ENCODE data around the gene JDP2. TPM values are rescaled to one million over a fixed set of nuclear protein-coding genes. Genes with fewer than 3 reads are reported as not detected.

JDP2 gene
- total and polyA plus RNA-seq, 2 donors (not counting 1 experiment from before 2014, with no cell fraction given) = 7.9 to 17.9 TPM

DNA sequence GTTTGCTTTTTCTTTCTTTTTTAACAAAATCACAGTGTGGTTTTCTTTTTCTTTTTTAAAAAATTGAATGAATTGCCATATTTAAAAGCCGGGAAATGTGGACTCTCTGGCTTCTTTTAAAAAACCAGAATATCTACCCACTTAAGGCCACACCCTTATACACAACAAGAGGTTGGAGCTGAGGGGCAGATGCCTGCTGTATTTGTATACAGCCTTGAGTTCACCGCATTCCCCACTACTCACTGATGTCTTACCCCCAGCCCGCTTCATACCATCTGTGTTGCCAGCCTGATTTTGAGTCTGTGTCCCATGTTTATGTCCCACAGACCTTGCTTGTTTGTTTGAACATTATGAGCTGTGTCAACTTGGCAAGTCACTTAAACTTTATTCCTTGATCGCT lies 14.3 kb downstream of the JDP2 start:
- POLR2A ChIA-PET = no interaction called here
- no peaks in the 10 kb centered on the region for H3K9me3 Mint-ChIP-seq (ENCODE audit: insufficient read depth)
- intact Hi-C loops (cut with micrococcal nuclease) = no loop called here
- H3K79me2 ChIP-seq (ENCODE audit: control insufficient read depth, insufficient read depth, low read length) = no peaks in the 10 kb centered on the region
- H3K4me3 Mint-ChIP-seq = no peak overlapping the region
- H3K4me2 ChIP-seq (replicated peaks; ENCODE audit: low read depth, low read length, poor library complexity, severe bottlenecking) = no peak overlapping the region
- no peak overlapping the region for H3K27ac ChIP-seq (ENCODE audit: low read length in 2 of 2)
- H3K4me1 ChIP-seq (ENCODE audit: control insufficient read depth in 2 of 2, insufficient read depth in 2 of 2, low read length in 2 of 2) = peaks cover 0 to 20% of the 10 kb centered on the region in 2 donors
- ATAC-seq (ENCODE audit: low read depth) (no peak), DNase-seq (no peak)
- no peak overlapping the region for H2AFZ ChIP-seq (ENCODE audit: insufficient read depth, low read depth, low read length, poor library complexity, severe bottlenecking)
- no peaks in the 10 kb centered on the region for H3K27me3 Mint-ChIP-seq
- no peak overlapping the region for H3K9ac ChIP-seq (ENCODE audit: low read length)
- TF ChIP-seq EZH2 (IDR thresholded peaks at IDR 0.05; ENCODE audit: borderline replicate concordance, insufficient read depth, low read depth, low read length, poor library complexity, severe bottlenecking) = no peak
- TF ChIP-seq, protein P1, sequence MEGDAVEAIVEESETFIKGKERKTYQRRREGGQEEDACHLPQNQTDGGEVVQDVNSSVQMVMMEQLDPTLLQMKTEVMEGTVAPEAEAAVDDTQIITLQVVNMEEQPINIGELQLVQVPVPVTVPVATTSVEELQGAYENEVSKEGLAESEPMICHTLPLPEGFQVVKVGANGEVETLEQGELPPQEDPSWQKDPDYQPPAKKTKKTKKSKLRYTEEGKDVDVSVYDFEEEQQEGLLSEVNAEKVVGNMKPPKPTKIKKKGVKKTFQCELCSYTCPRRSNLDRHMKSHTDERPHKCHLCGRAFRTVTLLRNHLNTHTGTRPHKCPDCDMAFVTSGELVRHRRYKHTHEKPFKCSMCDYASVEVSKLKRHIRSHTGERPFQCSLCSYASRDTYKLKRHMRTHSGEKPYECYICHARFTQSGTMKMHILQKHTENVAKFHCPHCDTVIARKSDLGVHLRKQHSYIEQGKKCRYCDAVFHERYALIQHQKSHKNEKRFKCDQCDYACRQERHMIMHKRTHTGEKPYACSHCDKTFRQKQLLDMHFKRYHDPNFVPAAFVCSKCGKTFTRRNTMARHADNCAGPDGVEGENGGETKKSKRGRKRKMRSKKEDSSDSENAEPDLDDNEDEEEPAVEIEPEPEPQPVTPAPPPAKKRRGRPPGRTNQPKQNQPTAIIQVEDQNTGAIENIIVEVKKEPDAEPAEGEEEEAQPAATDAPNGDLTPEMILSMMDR (IDR thresholded peaks at IDR 0.05) = no peak
- no peak overlapping the region for H3K27ac Mint-ChIP-seq
- 100% methylated on average over 1 of the region's 4 CpGs for WGBS (ENCODE audit: insufficient coverage)
- H4K20me1 ChIP-seq (ENCODE audit: control insufficient read depth, insufficient read depth, low read length, poor library complexity, severe bottlenecking) = no peaks in the 10 kb centered on the region
- H3K4me3 ChIP-seq (ENCODE audit: control extremely low read depth in 1 of 5, extremely low read depth in 1 of 5, insufficient read depth in 1 of 5, low read depth in 2 of 5, low read length in 4 of 5) = no peak overlapping the region
- H3K4me1 Mint-ChIP-seq = peaks cover 35% of the 10 kb centered on the region
- peaks cover 0 to 33% of the 10 kb centered on the region in 2 experiments for H3K36me3 ChIP-seq (replicated peaks in 1 of 2; ENCODE audit: control extremely low read depth in 1 of 2, control insufficient read depth in 1 of 2, extremely low read depth in 1 of 2, insufficient read depth in 2 of 2, low read length in 1 of 2)
- H3K9me3 ChIP-seq (ENCODE audit: control extremely low read depth in 1 of 3, control insufficient read depth in 2 of 3, insufficient read depth in 1 of 3, low read length in 2 of 3) = no peaks in the 10 kb centered on the region
- CTCF ChIA-PET = interaction anchor here (1.1 to 2.7 kb wide), 2 partner anchors 11 to 119 kb away, joined by 3 to 11 read pairs; no protein-coding TSS in a partner anchor
- H3K27me3 ChIP-seq (replicated peaks in 1 of 4; ENCODE audit: control extremely low read depth in 1 of 4, control insufficient read depth in 3 of 4, insufficient read depth in 4 of 4, low read length in 3 of 4) = no peaks in the 10 kb centered on the region

DNA sequence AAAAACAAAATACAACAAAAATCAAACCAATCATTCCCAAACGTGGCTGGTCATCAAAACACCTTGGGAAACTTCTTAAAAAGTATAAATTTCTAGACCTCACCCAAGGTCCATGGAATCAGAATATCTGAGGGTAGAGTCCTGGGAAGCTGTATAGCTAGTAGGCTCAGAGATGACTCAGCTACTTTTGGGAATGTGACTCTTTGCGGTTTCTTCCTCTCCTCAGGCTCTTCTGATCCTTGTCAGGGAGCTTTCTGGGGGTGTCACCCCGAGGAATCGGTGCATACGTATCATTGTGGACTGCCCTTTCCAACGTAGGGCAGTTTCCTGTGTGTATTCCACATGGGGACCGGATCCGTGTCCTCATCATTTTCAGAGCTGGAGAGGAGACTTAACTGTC lies 14.8 kb downstream of the JDP2 start:
- Mint-ChIP-seq H3K27ac (no peak overlapping the region), H3K27me3 (no peaks in the 10 kb centered on the region), H3K4me1 (peaks cover 31% of the 10 kb centered on the region), H3K4me3 (no peak overlapping the region), H3K9me3 (ENCODE audit: insufficient read depth) (no peaks in the 10 kb centered on the region)
- Histone ChIP-seq H3K4me2 (replicated peaks; ENCODE audit: low read depth, low read length, poor library complexity, severe bottlenecking) (no peak overlapping the region), H3K9ac (ENCODE audit: low read length) (no peak overlapping the region), H4K20me1 (ENCODE audit: control insufficient read depth, insufficient read depth, low read length, poor library complexity, severe bottlenecking) (no peaks in the 10 kb centered on the region), H3K79me2 (ENCODE audit: control insufficient read depth, insufficient read depth, low read length) (no peaks in the 10 kb centered on the region), H3K27ac (ENCODE audit: low read length in 2 of 2) (no peak overlapping the region), H3K36me3 (replicated peaks in 1 of 2; ENCODE audit: control extremely low read depth in 1 of 2, control insufficient read depth in 1 of 2, extremely low read depth in 1 of 2, insufficient read depth in 2 of 2, low read length in 1 of 2) (peaks cover 0 to 33% of the 10 kb centered on the region in 2 experiments), H3K4me3 (ENCODE audit: control extremely low read depth in 1 of 5, extremely low read depth in 1 of 5, insufficient read depth in 1 of 5, low read depth in 2 of 5, low read length in 4 of 5) (no peak overlapping the region), H3K4me1 (ENCODE audit: control insufficient read depth in 2 of 2, insufficient read depth in 2 of 2, low read length in 2 of 2) (peaks cover 0 to 15% of the 10 kb centered on the region in 2 donors), H3K9me3 (ENCODE audit: control extremely low read depth in 1 of 3, control insufficient read depth in 2 of 3, insufficient read depth in 1 of 3, low read length in 2 of 3) (no peaks in the 10 kb centered on the region), H3K27me3 (replicated peaks in 1 of 4; ENCODE audit: control extremely low read depth in 1 of 4, control insufficient read depth in 3 of 4, insufficient read depth in 4 of 4, low read length in 3 of 4) (no peaks in the 10 kb centered on the region), H2AFZ (ENCODE audit: insufficient read depth, low read depth, low read length, poor library complexity, severe bottlenecking) (no peak overlapping the region)
- DNase-seq = no peak
- CTCF ChIA-PET = interaction anchor here (1.1 to 2.7 kb wide), 2 partner anchors 11 to 118 kb away, joined by 3 to 11 read pairs; no protein-coding TSS in a partner anchor
- TF ChIP-seq, protein P1 (IDR thresholded peaks at IDR 0.05) = no peak
- TF ChIP-seq EZH2 (IDR thresholded peaks at IDR 0.05; ENCODE audit: borderline replicate concordance, insufficient read depth, low read depth, low read length, poor library complexity, severe bottlenecking) = no peak
- intact Hi-C loops (cut with micrococcal nuclease) = no loop called here
- ATAC-seq (ENCODE audit: low read depth) = no peak
- 64% methylated on average over 2 of the region's 8 CpGs for WGBS (ENCODE audit: insufficient coverage)
- POLR2A ChIA-PET = no interaction called here

All from B cell (primary cell).